ENCODE measurements around the gene FMNL2. TPM values are rescaled to one million over a fixed set of nuclear protein-coding genes. Genes with fewer than 3 reads are reported as not detected.
A peak's percentile ranks its signal among the peaks of the same experiment; 100 is the strongest.

Gene FMNL2
- total and polyA plus RNA-seq, 2 experiments from 2014 or later: 4.4 to 18.6 TPM

DNA sequence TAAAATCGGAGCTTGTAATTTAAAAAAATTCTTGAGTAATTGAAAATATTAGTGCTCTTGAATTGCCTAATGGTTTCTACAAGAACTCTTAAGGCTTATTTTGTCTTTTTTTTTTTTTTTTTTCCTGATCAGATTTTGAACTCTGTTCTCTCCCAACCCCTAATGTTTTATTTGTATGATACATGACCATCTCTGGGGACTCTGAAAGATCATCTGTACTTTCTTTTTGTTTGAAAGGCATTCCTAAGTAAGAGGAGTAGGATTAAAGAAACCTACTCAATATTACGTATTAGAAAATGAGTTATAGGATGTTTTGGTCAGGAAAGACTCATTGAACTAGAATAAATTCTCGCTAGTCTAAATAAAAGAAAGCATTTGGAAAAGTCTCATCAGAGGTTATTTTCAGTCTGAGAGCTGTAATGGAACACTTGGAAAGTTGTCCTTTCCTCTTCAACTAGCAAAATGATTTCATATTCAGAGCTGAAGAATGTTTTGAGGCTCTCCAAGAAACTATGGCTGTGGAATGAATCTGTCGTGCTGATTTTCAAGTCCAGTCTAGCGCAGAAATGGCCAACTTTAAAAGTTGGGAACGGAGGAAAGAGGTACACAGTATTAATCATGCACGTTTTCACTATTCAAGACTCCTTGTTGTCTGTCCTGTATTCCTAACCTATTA, 199.6 kb downstream of the FMNL2 start:
- peak overlapping the region; percentile 61 for H3K4me3 ChIP-seq
- no peaks in the 10 kb centered on the region for H3K9me3 ChIP-seq (ENCODE audit: low read depth)
- H3K27me3 ChIP-seq (replicated peaks; ENCODE audit: insufficient read depth): no peaks in the 10 kb centered on the region
- H3K36me3 ChIP-seq (ENCODE audit: low read depth): no peaks in the 10 kb centered on the region
- 0 out of 2 replicates have a peak, but pooled peaks cover 4% of the 10 kb centered on the region for H3F3A ChIP-seq (ENCODE audit: insufficient read depth)
- peak overlapping the region; percentile 36 for H3K9ac ChIP-seq
- peak; percentile 50 for DNase-seq
- H3K27ac ChIP-seq: peak overlapping the region; percentile 10
- WGBS, 2 experiments (ENCODE audit: low coverage in 1 of 2, low lambda C conversion rate in 2 of 2, missing lambda C conversion rate in 2 of 2): 18 to 20% methylated on average over 7 of the region's 7 CpGs
- peak overlapping the region; percentile 43 for H3K4me2 ChIP-seq (ENCODE audit: unreplicated experiment)
- in situ Hi-C loops (cut with MboI): no loop called here
- H4K20me1 ChIP-seq (ENCODE audit: insufficient read depth): no peaks in the 10 kb centered on the region
- H3K9me2 ChIP-seq (ENCODE audit: insufficient read depth): no peaks in the 10 kb centered on the region
- H3K79me2 ChIP-seq (ENCODE audit: insufficient read depth): peaks cover 75% of the 10 kb centered on the region
- TF ChIP-seq EZH2 (IDR thresholded peaks at IDR 0.05; ENCODE audit: insufficient read depth, poor library complexity, severe bottlenecking) (no peak), EZH2phosphoT487 (IDR thresholded peaks at IDR 0.05; ENCODE audit: insufficient read depth, low read depth) (no peak)
- peaks cover 12% of the 10 kb centered on the region for H3K4me1 ChIP-seq (ENCODE audit: insufficient read depth)
- H2AFZ ChIP-seq: peak overlapping the region; percentile 39

DNA sequence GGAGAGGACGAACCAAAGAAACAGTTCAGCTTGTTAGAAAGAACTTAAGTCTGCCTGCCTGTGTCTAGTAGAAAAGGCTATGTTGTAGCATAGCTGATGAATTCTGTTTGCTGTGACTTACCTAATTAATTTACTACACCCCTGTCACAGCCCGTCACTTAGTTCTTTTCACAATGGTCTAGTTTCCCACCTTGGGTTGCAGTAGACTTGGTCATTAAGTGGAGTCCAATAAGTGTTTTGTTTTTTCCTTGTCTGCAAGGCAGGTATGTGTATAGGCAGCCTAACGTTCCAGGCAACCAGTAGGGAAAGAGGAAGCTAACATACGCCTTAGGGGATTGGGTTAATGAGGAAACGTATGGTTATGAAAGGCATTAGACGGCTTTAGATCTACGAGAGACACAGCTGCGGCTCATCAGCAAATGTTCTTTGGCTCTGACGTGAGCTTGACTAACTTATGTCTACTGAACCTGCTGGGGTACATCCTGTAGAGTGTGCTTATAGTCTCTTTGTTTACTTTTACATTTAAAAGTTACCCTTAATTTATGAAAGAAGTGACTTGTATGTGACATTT, 202.2 kb downstream of the FMNL2 start:
- peaks cover 15% of the 10 kb centered on the region for H3K4me1 ChIP-seq (ENCODE audit: insufficient read depth)
- no peaks in the 10 kb centered on the region for H3K27me3 ChIP-seq (replicated peaks; ENCODE audit: insufficient read depth)
- WGBS, 2 experiments (ENCODE audit: low coverage in 1 of 2, low lambda C conversion rate in 2 of 2, missing lambda C conversion rate in 2 of 2): 89 to 93% methylated on average over 9 of the region's 9 CpGs
- H4K20me1 ChIP-seq (ENCODE audit: insufficient read depth): no peaks in the 10 kb centered on the region
- H3K36me3 ChIP-seq (ENCODE audit: low read depth): no peaks in the 10 kb centered on the region
- no peaks in the 10 kb centered on the region for H3K9me3 ChIP-seq (ENCODE audit: low read depth)
- H2AFZ ChIP-seq: no peak overlapping the region
- no peaks in the 10 kb centered on the region for H3K9me2 ChIP-seq (ENCODE audit: insufficient read depth)
- TF ChIP-seq EZH2phosphoT487 (IDR thresholded peaks at IDR 0.05; ENCODE audit: insufficient read depth, low read depth) (no peak), EZH2 (IDR thresholded peaks at IDR 0.05; ENCODE audit: insufficient read depth, poor library complexity, severe bottlenecking) (no peak)
- H3K4me3 ChIP-seq: no peak overlapping the region
- no peak overlapping the region for H3K4me2 ChIP-seq (ENCODE audit: unreplicated experiment)
- peaks cover 8% of the 10 kb centered on the region for H3F3A ChIP-seq (ENCODE audit: insufficient read depth)
- H3K79me2 ChIP-seq (ENCODE audit: insufficient read depth): peaks cover 69% of the 10 kb centered on the region
- no peak for DNase-seq
- H3K9ac ChIP-seq: no peak overlapping the region
- in situ Hi-C loops (cut with MboI): no loop called here
- no peak overlapping the region for H3K27ac ChIP-seq

DNA sequence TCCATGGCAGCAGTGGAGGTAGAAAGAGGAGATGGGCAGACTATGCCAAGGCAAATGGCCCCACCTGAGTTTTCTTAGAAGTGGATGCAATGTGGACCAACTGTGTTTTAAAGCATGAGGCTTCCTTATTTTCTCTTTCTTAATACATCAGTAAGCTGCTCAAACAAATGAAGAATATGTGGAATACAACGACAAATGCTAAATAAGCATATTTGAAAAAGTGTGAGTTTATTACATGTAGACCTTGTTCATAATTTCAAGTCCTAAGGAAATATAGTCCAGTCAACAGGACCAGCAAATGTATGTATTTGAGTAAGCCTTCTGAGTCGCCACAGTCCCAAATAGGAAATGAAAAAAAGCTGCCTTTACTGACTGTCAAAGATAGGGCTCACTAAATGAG, 204.4 kb downstream of the FMNL2 start:
- Histone ChIP-seq H2AFZ (no peak overlapping the region), H3F3A (ENCODE audit: insufficient read depth) (peaks cover 26% of the 10 kb centered on the region), H3K36me3 (ENCODE audit: low read depth) (no peaks in the 10 kb centered on the region), H3K79me2 (ENCODE audit: insufficient read depth) (peaks cover 55% of the 10 kb centered on the region), H3K4me2 (ENCODE audit: unreplicated experiment) (no peak overlapping the region), H3K27me3 (replicated peaks; ENCODE audit: insufficient read depth) (no peaks in the 10 kb centered on the region), H3K9me3 (ENCODE audit: low read depth) (no peaks in the 10 kb centered on the region), H3K27ac (no peak overlapping the region), H4K20me1 (ENCODE audit: insufficient read depth) (no peaks in the 10 kb centered on the region), H3K9me2 (ENCODE audit: insufficient read depth) (no peaks in the 10 kb centered on the region), H3K4me1 (ENCODE audit: insufficient read depth) (peaks cover 34% of the 10 kb centered on the region), H3K4me3 (no peak overlapping the region), H3K9ac (no peak overlapping the region)
- in situ Hi-C loops (cut with MboI): no loop called here
- no peak for TF ChIP-seq EZH2phosphoT487 (IDR thresholded peaks at IDR 0.05; ENCODE audit: insufficient read depth, low read depth)
- DNase-seq: no peak
- WGBS, 2 experiments (ENCODE audit: low coverage in 1 of 2, low lambda C conversion rate in 2 of 2, missing lambda C conversion rate in 2 of 2): 95 to 97% methylated on average over 2 of the region's 2 CpGs

DNA sequence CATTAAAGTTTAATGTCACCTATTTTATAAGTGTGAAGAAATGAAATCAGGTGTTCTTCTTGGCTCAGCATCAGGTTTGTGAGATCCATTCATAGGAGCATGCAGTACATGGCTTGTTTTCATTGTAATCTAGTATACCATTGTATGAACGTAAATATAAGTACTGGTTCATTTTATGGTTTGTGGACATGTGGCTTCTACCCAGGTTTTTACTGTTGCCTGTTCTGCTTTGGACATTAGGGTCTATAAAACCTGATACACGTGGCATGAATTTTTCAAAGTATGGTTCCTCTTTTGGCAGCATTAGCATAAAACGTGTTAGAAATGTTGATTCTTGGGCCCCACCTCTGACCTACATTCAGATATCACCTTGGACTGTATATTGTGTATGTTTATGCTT, 206.7 kb downstream of the FMNL2 start:
- 96 to 97% methylated on average over 3 of the region's 3 CpGs for WGBS, 2 experiments (ENCODE audit: low coverage in 1 of 2, low lambda C conversion rate in 2 of 2, missing lambda C conversion rate in 2 of 2)
- Histone ChIP-seq H3K79me2 (ENCODE audit: insufficient read depth) (peaks cover 36% of the 10 kb centered on the region), H3K9me2 (ENCODE audit: insufficient read depth) (no peaks in the 10 kb centered on the region), H3K27me3 (replicated peaks; ENCODE audit: insufficient read depth) (no peaks in the 10 kb centered on the region), H2AFZ (no peak overlapping the region), H3K4me2 (ENCODE audit: unreplicated experiment) (no peak overlapping the region), H3K36me3 (ENCODE audit: low read depth) (no peaks in the 10 kb centered on the region), H3K4me1 (ENCODE audit: insufficient read depth) (peaks cover 24% of the 10 kb centered on the region), H3K9me3 (ENCODE audit: low read depth) (no peaks in the 10 kb centered on the region), H3K9ac (no peak overlapping the region), H3K4me3 (no peak overlapping the region), H3F3A (ENCODE audit: insufficient read depth) (peaks cover 36% of the 10 kb centered on the region), H4K20me1 (ENCODE audit: insufficient read depth) (no peaks in the 10 kb centered on the region), H3K27ac (no peak overlapping the region)
- no peak for TF ChIP-seq EZH2 (IDR thresholded peaks at IDR 0.05; ENCODE audit: insufficient read depth, poor library complexity, severe bottlenecking)
- no peak for TF ChIP-seq EZH2phosphoT487 (IDR thresholded peaks at IDR 0.05; ENCODE audit: insufficient read depth, low read depth)
- no peak for DNase-seq
- in situ Hi-C loops (cut with MboI): no loop called here
